Effector CD4-positive, alpha-beta T cell (primary cell): ENCODE data around the gene FGG.
"Not testable (repeated sequence)": the region's sequence is repeated elsewhere in the genome, so short reads cannot be mapped to it uniquely, and the experiment has no call there.

Experiments
- DNase-seq: peaks from one replicate; pipeline ENCODE4 v3.0.0-alpha.2; 2020

FGG gene

DNA sequence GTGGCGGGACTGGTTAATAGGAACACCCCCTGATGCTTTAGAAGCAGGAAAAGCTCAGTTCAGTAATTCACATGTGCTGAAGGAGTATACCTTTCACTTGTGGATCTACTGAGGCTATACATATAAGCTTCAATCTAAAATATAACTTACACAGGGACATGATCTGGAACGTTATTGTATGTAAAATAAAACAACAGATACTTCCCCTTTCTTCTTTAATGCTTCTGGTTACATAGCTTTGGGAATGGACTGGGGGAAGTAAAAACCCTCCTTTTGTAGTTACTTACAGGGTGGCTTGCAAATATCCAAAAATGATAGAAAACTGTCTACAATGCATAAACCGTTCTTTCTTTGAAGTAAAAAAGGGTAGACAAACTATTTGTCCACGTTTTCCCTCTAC is 1.9 kb downstream of the FGG start:
- DNase-seq: no peak

DNA sequence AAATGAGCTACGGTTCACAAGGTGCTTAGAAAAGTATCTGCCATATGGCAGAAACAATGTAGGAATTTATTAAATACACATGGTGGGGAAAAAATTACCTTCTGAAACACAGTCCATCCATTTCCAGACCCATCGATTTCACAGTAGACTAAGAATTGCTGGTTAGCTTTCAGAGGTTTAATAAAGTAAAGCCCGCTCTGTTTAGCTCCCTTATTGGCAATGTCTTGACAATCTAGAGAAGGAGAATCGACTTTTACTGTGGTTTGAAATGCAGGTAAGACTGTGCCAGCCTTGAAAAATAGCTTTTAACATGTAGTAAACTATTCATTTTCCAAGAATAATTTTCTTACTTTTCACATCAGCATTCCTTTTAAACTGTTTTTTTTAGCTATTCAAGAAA is 2.9 kb downstream of the FGG start:
- no peak for DNase-seq

- DNase-seq: no peak
Observed at GRCh38 chr4:154608361-154609252, 3.8 kb downstream of the FGG start.

DNA sequence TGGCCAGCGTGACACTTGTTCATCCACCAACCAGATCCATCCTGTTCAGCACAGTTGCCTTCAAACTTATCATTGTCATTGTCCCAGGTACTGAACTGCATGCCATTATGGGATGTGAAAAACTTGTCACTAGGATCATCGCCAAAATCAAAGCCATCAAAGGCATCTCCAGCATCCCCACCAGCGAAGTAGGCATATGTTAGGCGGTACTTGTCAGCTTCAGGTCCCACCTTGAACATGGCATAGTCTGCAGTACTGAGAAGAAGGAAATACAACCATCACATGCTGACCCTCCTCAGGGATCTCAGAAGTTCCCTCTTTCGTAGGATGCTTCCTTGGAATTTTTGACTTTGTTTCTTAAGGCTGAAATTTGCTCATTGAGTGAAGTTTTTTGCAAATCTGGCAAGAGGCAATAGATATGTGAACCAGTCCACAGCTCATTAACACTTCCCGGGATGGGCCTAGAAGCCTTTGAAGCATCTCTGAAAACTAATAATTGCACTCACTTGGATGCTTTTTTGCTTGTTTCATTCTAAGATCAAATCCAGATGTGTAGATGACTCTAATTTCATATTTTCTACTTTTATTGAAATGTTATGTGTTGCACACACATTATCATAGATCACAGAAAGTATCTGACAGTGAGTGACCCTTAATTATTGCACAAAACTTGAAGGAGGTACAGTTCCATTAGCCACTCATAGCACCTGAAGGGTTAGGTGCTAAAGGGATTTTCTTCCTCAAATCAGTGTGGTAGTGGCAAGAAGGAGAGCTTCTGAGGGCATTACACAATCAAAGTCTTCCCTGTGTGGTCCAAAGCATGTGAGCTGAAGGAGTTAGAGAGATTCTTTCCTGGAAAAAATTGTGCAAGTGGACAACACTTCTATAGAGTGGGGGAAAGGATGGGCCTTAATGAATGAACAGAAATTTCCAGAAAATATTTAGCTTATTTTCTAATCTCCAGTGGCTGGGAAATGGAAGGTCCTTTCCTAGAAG is 5.4 kb downstream of the FGG start:
- DNase-seq: no peak

- no peak for DNase-seq
Observed at GRCh38 chr4:154604696-154605200, 7.7 kb downstream of the FGG start.

- DNase-seq: no peak
Observed at GRCh38 chr4:154603033-154603943, 9.2 kb downstream of the FGG start.

DNA sequence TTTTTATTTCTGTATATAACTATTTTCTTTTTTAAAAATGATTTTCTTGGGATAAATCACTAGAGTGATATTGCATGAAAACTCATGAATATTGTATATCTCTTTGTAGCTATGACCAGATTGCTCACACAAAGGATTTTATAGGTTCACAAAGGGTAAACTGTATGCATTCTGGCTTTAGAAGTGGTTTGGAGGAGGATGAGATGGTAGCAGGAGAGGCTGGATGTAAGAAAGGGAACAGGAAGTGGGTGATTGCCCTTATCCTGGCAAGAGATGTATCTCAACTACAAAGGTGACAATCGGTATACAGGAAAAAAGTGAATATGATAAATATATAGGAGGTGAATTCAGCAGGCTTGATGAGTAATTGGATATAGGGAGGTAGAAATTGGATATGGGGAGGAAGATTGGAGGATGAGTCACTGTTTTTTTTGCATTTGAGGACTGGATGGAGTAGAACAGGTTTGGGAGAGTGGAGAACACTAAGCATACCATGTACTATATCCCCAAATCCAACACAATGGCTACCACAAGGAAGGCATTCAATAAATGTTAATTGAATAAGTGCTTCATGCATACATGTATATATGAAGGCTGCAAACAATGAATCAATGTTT is 9.9 kb downstream of the FGG start:
- DNase-seq: no peak

DNA sequence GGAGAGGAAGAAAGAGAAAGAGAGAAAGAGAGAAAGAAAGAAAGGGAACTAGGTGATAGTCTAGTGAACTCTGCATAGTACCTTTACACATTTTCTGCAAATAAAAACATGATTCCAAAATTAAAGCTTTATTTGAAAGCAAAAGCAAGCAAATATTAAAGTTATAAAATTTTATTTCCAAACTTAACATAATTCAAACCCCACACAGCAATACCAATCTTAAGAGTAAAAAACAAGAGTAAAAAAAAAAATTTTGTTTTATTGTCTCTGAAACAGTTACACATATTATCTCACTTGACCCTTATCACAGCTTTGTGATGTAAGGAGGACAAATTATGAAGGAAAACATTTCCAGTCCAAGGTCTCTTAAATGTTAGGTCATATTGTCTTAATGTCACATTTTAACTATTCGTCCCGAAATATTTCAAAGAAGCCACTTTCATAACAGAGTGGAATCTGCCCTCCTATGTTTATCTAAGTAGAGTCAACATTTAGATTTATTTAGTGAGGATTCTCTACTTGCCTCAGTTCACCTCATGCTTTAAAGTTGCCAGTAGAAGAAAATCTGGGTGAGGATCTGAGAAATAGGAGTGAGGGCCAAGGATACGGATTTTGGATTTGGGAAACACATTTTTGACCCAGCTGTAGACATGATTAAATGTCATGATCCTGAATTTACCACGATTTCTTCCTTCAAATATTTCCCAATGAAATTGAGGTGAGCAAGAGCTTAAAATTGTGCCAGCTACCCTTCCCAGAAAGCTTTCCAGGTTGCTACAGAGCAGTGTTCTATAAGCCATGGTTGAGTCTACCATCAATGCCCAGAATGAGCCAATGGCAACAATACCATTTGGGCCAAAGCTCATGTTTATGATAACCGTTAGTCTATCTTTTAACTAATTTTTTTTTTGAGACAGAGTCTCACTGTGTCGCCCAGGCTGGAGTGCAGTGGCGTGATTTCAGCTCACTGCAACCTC is 14.4 kb downstream of the FGG start:
- DNase-seq: no peak

GRCh38 chr4:154597281-154597680 is 15.2 kb downstream of the FGG start:
- not testable (repeated sequence) for DNase-seq

GRCh38 chr4:154595807-154596206 is 16.6 kb downstream of the FGG start:
- no peak for DNase-seq

- not testable (repeated sequence) for DNase-seq
Observed at GRCh38 chr4:154594343-154594742, 18.1 kb downstream of the FGG start.

GRCh38 chr4:154593868-154594267 is 18.6 kb downstream of the FGG start:
- DNase-seq: no peak

GRCh38 chr4:154591890-154592289 is 20.6 kb downstream of the FGG start:
- DNase-seq: no peak

- DNase-seq: no peak
Observed at GRCh38 chr4:154590329-154591006, 22.0 kb downstream of the FGG start, which contains the start of gene FGA. Gene FGA (minus strand): TSS chr4:154590742. CDS start chr4:154590687, 55 bp downstream.

GRCh38 chr4:154589296-154590197 is 22.9 kb downstream of the FGG start:
- no peak for DNase-seq

GRCh38 chr4:154588198-154588597 is 24.3 kb downstream of the FGG start:
- no peak for DNase-seq

DNA sequence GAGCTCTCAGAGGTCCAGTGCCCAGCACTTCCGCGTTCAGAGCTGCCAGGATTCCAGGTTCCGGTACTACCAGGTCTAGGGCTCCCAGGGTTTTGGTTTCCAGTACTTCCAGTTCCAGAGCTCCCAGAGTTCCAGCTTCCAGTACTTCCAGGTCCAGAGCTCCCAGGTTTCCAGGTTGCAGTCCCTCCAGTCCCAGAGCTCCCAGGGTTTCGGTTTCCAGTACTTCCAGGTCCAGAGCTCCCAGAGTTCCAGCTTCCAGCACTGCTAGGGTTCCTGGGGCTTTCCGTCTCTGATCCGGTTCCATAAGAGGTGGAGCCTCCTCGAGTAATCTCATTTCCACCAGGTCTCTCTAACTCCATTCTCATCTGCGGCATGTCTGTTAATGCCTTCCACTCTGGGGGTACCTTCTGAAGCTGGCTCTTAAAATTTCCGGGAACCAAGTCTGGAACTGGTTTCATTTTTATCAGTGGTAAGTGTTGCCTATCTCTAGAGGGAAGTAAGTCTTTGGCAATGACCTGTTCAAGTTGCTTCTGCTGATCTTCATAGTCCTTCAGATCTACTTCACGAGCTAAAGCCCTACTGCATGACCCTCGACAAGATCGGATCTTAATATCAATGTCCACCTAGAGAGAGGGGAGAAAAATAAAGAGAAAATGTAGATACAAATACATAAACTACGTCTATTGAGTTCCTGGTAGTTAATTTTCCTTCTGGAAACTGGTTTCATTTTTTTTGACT is 26.0 kb downstream of the FGG start:
- no peak for DNase-seq
